Pulmonary artery endothelial cell (primary cell): Measurements from ENCODE around the gene MBD6. TPM values are rescaled to one million over a fixed set of nuclear protein-coding genes. Genes with fewer than 3 reads are reported as not detected.
"Not testable (repeated sequence)": the region's sequence is repeated elsewhere in the genome, so short reads cannot be mapped to it uniquely, and the experiment has no call there.

Source experiments
- DNase-seq: peaks from one replicate; pipeline ENCODE4 v3.0.0-alpha.2; 2011; ENCODE audit warnings: low read depth, low spot score
- total RNA-seq: library from RNA; depleted of rRNA; stranded (reverse); fragments of >200 nt; gene quantifications from 2 replicates; pipeline ENCODE4 v1.2.3, GENCODE V29; 2014

The MBD6 gene
- total RNA-seq, 1 donor from 2014 or later, result 5.3 TPM

DNA sequence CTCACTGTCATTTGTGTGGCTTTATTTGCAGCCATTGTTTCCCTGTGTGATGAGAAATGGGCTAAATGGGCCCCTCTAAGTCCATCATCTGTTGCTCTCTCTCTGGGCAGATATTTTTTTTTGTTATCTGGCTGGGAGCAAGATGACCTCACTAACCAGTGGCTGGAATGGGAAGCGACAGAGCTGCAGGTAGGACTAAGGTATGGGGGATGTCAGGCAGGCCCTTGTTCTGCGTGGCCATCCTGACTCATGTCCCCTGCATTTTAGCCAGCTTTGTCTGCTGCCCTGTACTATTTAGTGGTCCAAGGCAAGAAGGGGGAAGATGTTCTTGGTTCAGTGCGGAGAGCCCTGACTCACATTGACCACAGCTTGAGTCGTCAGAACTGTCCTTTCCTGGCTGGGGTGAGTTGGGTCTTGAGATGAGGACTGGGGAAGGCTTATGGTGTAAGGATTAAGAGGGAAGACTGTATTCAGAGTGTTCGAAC is 33.4 kb upstream of the MBD6 start:
- no peak for DNase-seq

GRCh38 chr12:57490126-57490525 is 32.5 kb upstream of the MBD6 start:
- no peak for DNase-seq

DNA sequence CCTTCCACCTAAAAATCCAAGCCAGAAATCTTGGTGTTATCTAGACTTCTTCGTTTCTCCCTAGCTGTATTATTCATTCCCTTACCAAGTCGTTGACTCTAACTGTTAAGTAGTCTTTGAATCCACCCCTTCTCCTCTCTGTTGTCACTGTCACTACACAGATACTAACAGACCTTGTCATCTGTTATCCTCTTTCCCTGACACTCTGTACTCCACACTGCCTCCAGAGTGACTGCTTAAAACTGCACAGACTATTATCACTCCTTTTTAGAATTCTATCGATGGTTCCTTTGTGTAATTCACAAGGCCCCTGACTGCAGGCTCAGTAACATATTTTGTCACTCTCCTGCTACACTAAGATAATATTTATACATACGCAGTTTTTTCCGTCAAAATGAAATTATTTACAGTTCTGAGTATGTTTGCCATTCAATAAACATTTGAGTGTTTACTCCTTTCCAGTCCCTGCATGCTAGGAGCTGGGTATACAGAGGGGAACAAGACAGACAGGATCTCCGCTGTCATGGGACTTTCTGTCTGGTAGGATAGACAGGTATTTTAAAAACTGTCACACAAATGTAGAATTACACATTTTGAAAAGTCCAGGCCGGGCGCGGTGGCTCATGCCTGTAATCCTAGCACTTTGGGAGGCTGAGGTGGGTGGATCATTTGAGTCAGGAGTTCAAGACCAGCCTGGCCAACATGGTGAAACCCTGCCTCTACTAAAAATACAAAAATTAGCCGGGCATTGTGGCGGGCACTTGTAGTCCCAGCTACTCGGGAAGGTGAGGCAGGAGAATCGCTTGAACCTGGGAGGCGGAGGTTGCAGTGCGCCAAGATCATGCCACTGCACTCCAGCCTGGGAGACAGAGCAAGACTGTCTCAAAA is 31.0 kb upstream of the MBD6 start:
- DNase-seq, result no peak

DNA sequence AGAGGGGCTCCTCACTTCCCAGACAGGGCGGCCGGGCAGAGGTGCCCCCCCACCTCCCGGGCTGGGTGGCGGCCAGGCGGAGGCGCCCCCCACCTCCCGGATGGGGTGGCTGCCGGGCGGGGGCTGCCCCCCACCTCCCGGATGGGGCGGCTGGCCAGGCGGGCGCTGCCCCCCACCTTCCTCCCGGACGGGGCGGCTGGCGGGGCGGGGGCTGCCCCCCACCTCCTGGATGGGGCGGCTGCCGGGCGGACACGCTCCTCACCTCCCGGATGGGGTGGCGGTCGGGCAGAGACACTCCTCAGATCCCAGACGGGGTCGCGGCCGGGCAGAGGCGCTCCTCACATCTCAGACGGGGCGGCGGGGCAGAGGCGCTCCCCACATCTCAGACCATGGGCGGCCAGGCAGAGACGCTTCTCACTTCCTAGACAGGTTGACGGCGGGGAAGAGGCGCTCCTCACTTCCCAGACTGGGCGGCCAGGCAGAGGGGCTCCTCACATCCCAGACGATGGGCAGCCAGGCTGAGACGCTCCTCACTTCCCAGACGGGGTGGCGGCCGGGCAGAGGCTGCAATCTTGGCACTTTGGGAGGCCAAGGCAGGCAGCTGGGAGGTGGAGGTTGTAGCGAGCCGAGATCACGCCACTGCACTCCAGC is 27.4 kb upstream of the MBD6 start:
- not testable (repeated sequence) for DNase-seq

GRCh38 chr12:57496822-57497221 is 25.8 kb upstream of the MBD6 start:
- DNase-seq, result no peak

- no peak for DNase-seq
Observed at GRCh38 chr12:57497223-57498131, 25.1 kb upstream of the MBD6 start.

GRCh38 chr12:57498132-57498502 is 24.5 kb upstream of the MBD6 start:
- DNase-seq, result no peak

DNA sequence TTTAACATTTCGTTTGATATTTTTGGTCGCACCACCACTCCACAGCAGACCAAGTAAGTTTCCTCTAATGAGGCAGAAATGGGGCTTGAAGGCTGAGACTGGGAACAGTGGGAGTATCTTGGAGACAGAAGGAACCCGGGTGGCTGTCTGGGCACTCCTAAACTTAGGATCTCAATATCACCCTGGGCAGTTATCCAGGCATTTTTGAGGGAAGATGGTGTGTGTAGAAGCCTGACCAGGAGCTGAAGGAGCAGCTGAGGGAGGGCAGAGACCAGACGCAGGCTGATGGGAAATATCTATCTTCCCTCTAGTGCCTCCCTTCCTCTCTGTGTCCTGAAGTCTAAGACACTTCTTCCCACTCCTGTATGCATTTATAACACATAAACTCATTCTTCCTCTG is 24.1 kb upstream of the MBD6 start:
- DNase-seq, result no peak

DNA sequence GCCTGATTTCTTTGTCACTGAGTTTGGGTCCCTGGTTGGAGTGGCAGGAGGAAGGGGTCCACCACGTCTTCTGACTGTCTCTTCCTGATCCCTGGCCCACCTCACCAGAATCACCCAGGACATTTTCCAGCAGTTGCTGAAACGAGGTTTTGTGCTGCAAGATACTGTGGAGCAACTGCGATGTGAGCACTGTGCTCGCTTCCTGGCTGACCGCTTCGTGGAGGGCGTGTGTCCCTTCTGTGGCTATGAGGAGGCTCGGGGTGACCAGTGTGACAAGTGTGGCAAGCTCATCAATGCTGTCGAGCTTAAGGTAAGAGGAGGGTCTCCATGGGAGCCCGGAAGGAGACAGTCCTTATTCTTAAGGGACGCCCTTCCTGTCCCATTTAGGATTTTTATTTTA is 22.4 kb upstream of the MBD6 start:
- DNase-seq, result no peak

- not testable (repeated sequence) for DNase-seq
Observed at GRCh38 chr12:57502311-57502969, 20.2 kb upstream of the MBD6 start.

GRCh38 chr12:57506541-57506940 is 16.1 kb upstream of the MBD6 start:
- not testable (repeated sequence) for DNase-seq

DNA sequence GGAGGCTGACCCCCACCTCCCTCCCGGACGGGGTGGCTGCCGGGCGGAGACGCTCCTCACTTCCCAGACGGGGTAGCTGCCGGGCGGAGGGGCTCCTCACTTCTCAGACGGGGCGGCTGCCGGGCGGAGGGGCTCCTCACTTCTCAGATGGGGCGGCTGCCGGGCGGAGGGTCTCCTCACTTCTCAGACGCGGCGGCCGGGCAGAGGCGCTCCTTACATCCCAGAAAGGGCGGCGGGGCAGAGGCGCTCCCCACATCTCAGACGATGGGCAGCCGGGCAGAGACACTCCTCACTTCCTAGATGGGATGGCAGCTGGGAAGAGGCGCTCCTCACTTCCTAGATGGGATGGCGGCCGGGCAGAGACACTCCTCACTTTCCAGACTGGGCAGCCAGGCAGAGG is 14.8 kb upstream of the MBD6 start:
- DNase-seq, result not testable (repeated sequence)

GRCh38 chr12:57511161-57511560 is 11.5 kb upstream of the MBD6 start:
- DNase-seq, result no peak

DNA sequence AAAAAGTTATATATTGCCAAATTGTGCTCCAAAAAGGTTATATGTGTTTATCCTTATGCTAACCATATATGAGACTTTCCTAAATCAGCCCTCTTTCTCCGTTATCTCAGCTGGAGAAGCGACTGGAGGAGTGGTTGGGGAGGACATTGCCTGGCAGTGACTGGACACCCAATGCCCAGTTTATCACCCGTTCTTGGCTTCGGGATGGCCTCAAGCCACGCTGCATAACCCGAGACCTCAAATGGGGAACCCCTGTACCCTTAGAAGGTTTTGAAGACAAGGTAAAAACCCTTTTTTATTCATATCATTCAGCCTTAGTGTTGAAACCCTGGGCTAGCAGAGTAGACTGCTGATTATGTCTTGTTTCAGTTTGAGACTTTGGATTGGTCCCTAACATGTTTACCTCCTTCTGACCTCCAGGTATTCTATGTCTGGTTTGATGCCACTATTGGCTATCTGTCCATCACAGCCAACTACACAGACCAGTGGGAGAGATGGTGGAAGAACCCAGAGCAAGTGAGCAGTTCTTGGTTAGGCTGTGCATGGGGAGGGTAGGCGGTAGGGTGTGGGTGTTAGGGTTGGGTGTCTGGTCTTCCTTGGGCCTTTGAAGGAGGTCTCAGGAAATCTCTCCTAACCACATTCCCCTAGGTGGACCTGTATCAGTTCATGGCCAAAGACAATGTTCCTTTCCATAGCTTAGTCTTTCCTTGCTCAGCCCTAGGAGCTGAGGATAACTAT is 10.9 kb upstream of the MBD6 start:
- no peak for DNase-seq

DNA sequence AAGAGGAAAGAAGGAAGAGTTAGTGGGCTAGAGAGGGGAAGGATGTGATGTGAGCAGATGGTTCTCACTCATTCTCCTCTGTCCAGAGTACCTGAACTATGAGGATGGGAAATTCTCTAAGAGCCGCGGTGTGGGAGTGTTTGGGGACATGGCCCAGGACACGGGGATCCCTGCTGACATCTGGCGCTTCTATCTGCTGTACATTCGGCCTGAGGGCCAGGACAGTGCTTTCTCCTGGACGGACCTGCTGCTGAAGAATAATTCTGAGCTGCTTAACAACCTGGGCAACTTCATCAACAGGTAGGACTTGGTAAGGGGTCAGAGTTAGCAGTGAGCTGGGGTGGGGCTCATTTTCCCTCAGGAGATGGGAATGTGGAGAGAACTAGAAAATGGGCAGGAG is 10.0 kb upstream of the MBD6 start:
- no peak for DNase-seq

DNA sequence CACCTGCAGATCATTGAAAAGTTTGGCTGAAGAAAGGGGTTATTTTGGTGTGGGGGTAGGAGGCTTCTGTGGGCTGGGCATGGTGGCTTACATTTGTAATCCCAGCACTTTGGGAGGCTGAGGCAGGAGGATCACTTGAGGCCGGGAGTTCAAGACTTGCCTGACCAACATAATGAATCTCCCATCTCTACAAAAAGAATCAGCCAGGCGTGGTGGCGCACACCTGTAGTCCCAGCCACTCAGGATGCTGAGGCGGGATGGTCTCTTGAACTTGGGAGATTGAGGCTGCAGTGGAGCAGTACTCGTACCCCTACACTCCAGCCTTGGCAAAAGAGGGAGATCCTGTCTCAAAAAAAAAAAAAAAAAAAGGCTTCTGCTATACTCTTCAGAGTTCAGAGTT is 9.4 kb upstream of the MBD6 start:
- no peak for DNase-seq

DNA sequence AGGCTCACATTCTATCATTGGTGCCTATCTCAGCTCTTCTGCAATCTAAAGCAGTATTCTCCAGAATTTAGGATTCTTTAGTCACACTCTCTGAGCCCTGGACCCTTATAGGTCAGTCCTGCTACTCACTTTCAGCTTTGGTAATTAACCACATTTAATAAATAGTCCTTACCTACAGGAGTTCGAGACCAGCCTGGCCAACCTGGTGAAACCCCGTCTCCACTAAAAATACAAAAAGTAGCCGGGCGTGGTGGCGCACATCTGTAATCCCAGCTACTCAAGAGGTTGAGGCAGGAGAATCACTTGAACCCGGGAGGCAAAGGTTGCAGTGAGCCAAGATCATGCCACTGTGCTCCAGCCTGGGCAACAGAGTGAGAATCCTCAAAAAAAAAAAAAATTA is 8.9 kb upstream of the MBD6 start:
- DNase-seq, result not testable (repeated sequence)

GRCh38 chr12:57514246-57514645 is 8.4 kb upstream of the MBD6 start:
- not testable (repeated sequence) for DNase-seq

DNA sequence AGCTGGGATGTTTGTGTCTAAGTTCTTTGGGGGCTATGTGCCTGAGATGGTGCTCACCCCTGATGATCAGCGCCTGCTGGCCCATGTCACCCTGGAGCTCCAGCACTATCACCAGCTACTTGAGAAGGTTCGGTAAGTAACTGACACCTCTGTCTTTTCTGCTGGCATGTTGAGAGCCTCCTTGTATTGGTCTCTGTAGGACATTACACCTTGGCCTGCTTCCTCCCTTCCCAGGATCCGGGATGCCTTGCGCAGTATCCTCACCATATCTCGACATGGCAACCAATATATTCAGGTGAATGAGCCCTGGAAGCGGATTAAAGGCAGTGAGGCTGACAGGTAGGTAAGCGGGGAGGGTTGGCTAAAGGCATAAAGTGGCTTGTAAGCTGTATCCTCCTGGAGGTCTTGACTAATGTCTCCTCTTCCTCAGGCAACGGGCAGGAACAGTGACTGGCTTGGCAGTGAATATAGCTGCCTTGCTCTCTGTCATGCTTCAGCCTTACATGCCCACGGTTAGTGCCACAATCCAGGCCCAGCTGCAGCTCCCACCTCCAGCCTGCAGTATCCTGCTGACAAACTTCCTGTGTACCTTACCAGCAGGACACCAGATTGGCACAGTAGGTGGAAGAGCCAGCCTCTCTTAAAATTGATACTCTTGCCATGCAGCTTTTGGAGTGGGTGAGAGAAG is 7.8 kb upstream of the MBD6 start:
- no peak for DNase-seq

GRCh38 chr12:57515408-57515933 is 7.2 kb upstream of the MBD6 start:
- no peak for DNase-seq
